Neutrophil (primary cell): Measurements from ENCODE around the gene CHMP2B.
A peak's percentile ranks its signal among the peaks of the same experiment; 100 is the strongest.

Experiments
- H3K27ac ChIP-seq: fragments of 200-600 bp; sonication (generic); 2 replicates; pipeline ENCODE4 v1.5.1; 2016; ENCODE audit warnings: mild to moderate bottlenecking, moderate library complexity
- H3K27me3 ChIP-seq: fragments of 200-600 bp; sonication (generic); 2 replicates; pipeline ENCODE4 v1.6.0; 2016; ENCODE audit warnings: mild to moderate bottlenecking
- H3K36me3 ChIP-seq: fragments of 200-600 bp; sonication (generic); 2 replicates; pipeline ENCODE4 v1.5.1; 2017
- H3K4me1 ChIP-seq, 2 experiments: fragments of 200-600 bp in 1 of 2; sonication (generic) in 1 of 2; 1 replicate in 1 of 2; 2 replicates in 1 of 2; pipeline versions ENCODE4 v1.5.1 to v1.6.1; 2013 to 2016; ENCODE audit warnings: low read depth in 1 of 2, low read length in 1 of 2, mild to moderate bottlenecking in 1 of 2, moderate library complexity in 1 of 2; ENCODE audit not compliant: control insufficient read depth in 1 of 2, insufficient read depth in 1 of 2
- H3K4me3 ChIP-seq, 2 experiments: fragments of 200-600 bp in 1 of 2; sonication (generic) in 1 of 2; 1 replicate in 1 of 2; 2 replicates in 1 of 2; pipeline ENCODE4 v1.5.1; 2013 to 2016; ENCODE audit warnings: low read depth in 1 of 2, low read length in 1 of 2, mild to moderate bottlenecking in 1 of 2, moderate library complexity in 1 of 2
- H3K9me3 ChIP-seq: fragments of 200-600 bp; sonication (generic); 2 replicates; pipeline ENCODE4 v1.5.1; 2016
- TF ChIP-seq, protein P1 (sequence below): fragments of 200-600 bp; sonication (generic); IDR thresholded peaks from 2 replicates; pipeline ENCODE4 v1.5.1; 2016; ENCODE audit warnings: antibody characterized with exemption

Gene CHMP2B

GRCh38 chr3:87207460-87207859 is 19.6 kb upstream of the CHMP2B start:
- TF ChIP-seq, protein P1, sequence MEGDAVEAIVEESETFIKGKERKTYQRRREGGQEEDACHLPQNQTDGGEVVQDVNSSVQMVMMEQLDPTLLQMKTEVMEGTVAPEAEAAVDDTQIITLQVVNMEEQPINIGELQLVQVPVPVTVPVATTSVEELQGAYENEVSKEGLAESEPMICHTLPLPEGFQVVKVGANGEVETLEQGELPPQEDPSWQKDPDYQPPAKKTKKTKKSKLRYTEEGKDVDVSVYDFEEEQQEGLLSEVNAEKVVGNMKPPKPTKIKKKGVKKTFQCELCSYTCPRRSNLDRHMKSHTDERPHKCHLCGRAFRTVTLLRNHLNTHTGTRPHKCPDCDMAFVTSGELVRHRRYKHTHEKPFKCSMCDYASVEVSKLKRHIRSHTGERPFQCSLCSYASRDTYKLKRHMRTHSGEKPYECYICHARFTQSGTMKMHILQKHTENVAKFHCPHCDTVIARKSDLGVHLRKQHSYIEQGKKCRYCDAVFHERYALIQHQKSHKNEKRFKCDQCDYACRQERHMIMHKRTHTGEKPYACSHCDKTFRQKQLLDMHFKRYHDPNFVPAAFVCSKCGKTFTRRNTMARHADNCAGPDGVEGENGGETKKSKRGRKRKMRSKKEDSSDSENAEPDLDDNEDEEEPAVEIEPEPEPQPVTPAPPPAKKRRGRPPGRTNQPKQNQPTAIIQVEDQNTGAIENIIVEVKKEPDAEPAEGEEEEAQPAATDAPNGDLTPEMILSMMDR, result no peak
- H3K27me3 ChIP-seq, result peaks cover 6% of the 10 kb centered on the region
- no peaks in the 10 kb centered on the region for H3K4me1 ChIP-seq
- H3K9me3 ChIP-seq, result no peaks in the 10 kb centered on the region
- H3K36me3 ChIP-seq, result no peaks in the 10 kb centered on the region
- H3K27ac ChIP-seq, result no peak overlapping the region
- H3K4me3 ChIP-seq, result no peak overlapping the region

- no peaks in the 10 kb centered on the region for H3K36me3 ChIP-seq
- no peak overlapping the region for H3K4me3 ChIP-seq
- TF ChIP-seq, protein P1, result no peak
- no peaks in the 10 kb centered on the region for H3K9me3 ChIP-seq
- peaks cover 9% of the 10 kb centered on the region for H3K27me3 ChIP-seq
- H3K27ac ChIP-seq, result no peak overlapping the region
- no peaks in the 10 kb centered on the region for H3K4me1 ChIP-seq
Measured at GRCh38 chr3:87209111-87209510, 18.0 kb upstream of the CHMP2B start.

DNA sequence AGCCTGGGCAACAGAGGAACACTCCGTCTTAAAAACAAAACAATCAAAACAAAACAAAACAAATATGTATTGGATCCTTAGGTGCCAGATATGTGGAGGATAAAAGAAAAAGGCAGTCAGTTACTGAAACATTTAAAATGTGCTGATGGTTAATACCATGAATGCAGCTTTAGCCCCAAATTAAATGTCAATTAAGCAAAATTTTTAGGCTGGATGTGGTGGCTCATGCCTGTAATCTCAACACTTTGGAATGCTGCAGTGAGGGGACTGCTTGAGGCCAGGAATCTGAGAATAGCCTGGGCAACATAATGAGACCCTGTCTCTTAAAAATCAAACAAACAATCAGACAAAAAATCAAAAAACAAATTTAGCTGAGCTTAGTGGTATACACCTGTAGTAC is 8.5 kb upstream of the CHMP2B start:
- Histone ChIP-seq H3K27me3 (peaks cover 57% of the 10 kb centered on the region), H3K27ac (no peak overlapping the region), H3K36me3 (no peaks in the 10 kb centered on the region), H3K4me1 (no peaks in the 10 kb centered on the region), H3K4me3 (no peak overlapping the region), H3K9me3 (no peaks in the 10 kb centered on the region)
- TF ChIP-seq, protein P1, result no peak

- H3K9me3 ChIP-seq, result no peaks in the 10 kb centered on the region
- H3K4me1 ChIP-seq, result no peaks in the 10 kb centered on the region
- H3K27ac ChIP-seq, result no peak overlapping the region
- TF ChIP-seq, protein P1, result no peak
- no peak overlapping the region for H3K4me3 ChIP-seq
- peaks cover 63% of the 10 kb centered on the region for H3K27me3 ChIP-seq
- no peaks in the 10 kb centered on the region for H3K36me3 ChIP-seq
Measured at GRCh38 chr3:87219611-87220010, 7.5 kb upstream of the CHMP2B start.

GRCh38 chr3:87225659-87226058 is 1.4 kb upstream of the CHMP2B start:
- TF ChIP-seq, protein P1, result no peak
- Histone ChIP-seq H3K4me3 (no peak overlapping the region), H3K27ac (no peak overlapping the region), H3K4me1 (peaks cover 15 to 21% of the 10 kb centered on the region in 2 experiments), H3K36me3 (no peaks in the 10 kb centered on the region), H3K9me3 (no peaks in the 10 kb centered on the region), H3K27me3 (peaks cover 50% of the 10 kb centered on the region)

DNA sequence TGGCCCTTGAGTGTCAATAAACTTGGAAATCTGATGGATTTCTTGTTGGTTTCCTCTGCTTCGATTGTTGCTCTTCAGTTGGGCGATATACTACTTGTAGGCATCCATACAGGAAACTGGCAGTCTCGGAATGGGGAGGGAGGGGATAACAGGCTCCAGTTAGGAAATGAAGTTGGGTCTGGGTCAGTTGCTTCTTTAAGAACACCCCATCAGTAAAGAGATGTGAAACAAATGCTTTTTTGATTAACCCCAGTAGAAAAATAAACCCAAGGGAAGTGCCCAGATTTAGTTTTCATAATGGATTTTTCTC is 681 bp downstream of the CHMP2B start:
- Histone ChIP-seq H3K9me3 (no peaks in the 10 kb centered on the region), H3K27ac (peak overlapping the region; percentile 93), H3K4me1 (peaks cover 15 to 21% of the 10 kb centered on the region in 2 experiments), H3K36me3 (no peaks in the 10 kb centered on the region), H3K27me3 (peaks cover 30% of the 10 kb centered on the region), H3K4me3 (peak overlapping the region; percentile 79 to 89)
- TF ChIP-seq, protein P1, result no peak
